GF-D8 (cell line): Measurements from ENCODE around the gene FAM83G.
"Not testable (repeated sequence)": the region's sequence is repeated elsewhere in the genome, so short reads cannot be mapped to it uniquely, and the experiment has no call there.

Experiments
- DNase-seq: peaks from one replicate; lab custom pipeline; 2025; lab: John Stamatoyannopoulos, UW

FAM83G gene

DNA sequence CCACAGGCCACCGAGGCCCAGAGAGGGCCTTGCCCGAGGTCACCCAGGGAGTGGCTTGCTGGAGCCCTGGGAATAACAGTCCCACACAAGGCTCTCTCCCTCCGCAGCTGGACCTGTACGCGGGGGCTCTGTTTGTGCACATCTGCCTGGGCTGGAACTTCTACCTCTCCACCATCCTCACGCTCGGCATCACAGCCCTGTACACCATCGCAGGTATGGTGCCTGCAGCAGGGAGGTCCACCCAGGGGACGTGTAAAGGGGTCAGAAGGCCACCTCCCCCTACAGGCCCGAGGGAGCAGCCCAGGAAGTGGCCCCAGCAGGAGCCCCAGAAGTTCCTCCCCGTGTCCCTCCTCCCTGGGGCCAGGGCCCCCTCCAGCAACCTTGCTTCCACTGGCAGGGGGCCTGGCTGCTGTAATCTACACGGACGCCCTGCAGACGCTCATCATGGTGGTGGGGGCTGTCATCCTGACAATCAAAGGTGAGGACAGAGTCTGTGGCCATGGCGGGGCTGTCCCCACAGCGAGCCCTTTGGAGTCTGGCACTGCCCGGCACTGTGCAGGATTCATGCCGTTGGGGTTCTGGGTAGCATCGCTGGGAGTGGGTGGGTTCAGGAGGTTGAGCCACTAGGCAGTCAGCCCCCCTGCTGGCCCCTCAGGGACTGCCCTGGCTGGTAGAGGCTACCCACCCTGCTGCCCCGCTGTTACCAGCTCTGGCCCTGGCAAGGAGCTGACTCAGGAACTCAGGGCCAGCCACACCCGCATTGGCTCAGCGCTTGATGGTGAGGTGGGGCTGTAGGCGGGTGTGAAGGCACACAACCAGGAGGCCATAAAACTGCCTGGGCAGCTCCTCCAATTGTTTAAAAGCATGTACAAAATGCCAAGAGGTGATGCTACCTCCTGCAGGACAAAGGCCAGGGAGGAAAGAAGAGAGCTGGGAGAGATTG lies 35.3 kb downstream of the FAM83G start:
- DNase-seq, result no peak

DNA sequence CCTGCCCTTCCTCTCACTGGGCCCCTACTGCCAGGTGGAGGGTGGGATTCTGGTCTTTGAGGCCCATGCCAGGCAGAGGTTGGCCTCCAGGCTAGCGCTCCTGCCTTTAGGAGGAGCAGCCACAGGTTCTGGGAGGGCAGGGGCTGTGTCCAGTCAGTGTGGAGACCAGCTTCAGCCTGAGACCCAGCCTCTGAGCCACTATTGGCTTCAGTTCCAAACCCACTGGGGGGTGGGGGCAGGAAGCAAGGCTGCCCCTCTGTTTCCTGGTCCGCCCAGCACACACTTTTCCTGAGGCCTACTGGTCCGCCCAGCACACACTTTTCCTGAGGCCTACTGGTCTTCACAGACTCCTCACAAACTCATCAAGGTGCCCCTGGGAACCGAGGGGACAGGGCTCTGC lies 36.2 kb downstream of the FAM83G start:
- no peak for DNase-seq

DNA sequence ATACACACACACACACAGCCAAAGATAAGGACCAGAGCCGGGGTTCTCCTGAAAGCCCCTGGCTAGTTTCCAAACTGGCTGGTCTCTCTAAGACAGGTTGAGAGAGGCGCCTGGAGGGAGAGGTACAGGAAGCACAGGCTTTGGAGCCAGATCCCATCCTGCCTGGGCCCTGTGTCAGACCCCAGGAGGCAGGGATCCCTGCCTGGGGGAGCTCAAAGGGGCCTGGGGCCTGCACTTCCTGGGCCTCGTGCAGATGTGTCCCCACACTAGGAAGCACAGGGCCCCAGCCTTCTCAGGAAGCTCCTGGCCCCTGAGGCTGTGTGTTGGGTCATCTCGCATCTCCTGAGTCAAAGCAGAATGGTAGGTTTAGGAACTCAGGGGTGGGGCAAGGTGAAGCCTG lies 36.6 kb downstream of the FAM83G start:
- DNase-seq, result no peak

DNA sequence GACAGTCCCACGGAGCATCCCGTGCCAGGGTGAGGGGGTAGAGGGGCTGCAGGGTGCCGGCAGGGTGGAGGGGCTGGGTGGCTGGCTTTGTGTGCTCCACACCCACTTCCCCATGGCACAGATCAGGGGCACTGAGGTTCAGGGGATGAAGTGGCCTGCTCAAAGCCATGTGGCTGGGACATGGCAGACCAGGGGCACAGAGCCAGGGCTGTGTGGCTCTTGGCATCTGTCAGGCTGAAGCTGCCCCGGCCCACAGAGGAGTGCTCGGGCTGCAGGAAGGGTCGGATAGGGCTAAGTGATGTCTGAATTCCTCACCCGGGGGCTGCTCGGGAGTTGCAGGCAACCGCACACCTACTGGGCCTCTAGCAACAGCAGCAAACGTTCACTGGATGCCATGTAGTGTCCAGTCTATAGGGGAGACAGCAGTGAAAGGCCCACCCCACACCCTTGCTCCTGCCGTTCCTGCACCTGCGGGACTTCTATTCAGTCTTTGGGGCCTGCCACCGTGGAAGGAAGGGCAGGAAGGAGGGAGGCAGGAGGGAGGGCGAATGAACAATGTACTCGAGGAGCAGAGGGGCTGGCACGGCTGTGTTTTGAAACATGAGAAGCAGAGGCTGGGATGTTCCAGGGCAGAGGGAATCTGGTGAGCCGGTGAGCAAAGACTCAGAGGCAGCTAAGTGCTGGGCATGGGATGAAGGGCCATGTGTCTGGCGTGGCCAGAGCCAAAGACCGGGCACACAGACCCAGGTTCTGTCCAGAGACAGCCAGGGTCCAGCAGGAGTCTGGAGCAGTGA lies 37.5 kb downstream of the FAM83G start:
- DNase-seq, result no peak

DNA sequence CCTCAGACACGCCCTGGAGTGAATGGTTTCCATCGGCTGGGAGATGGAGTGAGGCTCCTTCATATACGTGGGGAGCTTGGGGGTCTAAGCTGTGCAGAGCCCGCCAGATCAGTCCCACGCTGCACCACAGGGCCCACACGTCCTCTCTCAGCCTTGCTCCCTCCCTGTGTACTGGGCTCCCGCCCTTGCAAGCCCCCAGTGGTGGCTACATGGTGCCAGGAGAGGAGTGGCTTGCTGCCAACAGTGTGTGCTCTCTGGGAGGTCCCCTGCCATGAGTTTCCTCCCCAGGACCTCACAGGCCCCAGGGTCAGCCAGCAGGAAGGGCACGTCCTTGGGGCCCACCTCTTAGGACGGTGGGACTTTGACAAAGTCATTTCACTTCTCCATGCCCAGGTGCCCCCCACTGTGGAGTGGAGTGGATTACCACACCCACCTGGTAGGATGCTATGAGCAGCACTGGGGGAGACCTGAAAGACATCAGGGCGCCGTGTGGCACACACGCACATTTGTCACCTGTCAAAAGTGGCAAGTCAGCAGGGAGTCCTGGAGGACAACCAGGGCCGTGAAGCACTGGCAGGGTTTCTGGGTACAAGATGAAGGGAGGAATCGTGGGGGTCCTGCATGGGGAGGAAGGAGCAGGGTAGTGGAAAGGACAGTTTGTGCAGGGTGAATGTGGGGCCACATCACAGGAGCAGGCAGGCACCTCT lies 38.9 kb downstream of the FAM83G start:
- DNase-seq, result no peak

DNA sequence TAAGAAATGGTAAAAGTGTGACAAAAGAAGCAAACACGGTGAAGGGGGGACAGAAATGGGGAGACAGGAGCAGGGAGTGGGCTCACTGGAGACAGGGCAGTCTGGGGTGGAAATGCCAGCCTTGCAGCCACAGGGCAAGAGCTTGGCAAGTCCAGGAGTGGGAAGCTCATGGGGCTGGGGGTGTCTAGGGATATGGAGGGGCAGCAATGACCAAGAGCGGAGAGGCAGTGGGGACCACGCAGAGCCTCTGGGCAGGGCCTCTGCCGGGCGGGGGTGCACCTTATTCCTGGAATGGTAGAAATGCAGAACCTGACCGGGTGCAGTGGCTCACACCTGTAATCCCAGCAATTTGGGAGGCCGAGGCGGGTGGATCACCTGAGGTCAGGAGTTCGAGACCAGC lies 40.0 kb downstream of the FAM83G start:
- DNase-seq, result no peak

DNA sequence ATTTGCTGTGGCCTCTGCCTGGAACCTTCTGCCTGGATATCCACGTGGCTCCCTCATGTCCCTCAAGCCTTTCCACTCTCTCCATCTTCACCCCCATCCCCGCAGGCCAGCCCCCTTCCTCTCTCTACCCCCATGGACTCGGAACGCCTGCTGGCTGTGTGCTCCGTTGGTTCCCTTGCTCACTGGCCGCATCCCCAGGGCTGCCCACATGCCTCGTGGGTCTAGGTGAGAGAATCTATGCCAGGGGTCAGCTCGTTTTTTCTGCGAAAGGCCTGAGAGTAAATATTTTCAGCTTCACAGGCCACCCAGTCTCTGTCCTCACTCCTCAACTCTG lies 40.6 kb downstream of the FAM83G start:
- DNase-seq, result no peak

DNA sequence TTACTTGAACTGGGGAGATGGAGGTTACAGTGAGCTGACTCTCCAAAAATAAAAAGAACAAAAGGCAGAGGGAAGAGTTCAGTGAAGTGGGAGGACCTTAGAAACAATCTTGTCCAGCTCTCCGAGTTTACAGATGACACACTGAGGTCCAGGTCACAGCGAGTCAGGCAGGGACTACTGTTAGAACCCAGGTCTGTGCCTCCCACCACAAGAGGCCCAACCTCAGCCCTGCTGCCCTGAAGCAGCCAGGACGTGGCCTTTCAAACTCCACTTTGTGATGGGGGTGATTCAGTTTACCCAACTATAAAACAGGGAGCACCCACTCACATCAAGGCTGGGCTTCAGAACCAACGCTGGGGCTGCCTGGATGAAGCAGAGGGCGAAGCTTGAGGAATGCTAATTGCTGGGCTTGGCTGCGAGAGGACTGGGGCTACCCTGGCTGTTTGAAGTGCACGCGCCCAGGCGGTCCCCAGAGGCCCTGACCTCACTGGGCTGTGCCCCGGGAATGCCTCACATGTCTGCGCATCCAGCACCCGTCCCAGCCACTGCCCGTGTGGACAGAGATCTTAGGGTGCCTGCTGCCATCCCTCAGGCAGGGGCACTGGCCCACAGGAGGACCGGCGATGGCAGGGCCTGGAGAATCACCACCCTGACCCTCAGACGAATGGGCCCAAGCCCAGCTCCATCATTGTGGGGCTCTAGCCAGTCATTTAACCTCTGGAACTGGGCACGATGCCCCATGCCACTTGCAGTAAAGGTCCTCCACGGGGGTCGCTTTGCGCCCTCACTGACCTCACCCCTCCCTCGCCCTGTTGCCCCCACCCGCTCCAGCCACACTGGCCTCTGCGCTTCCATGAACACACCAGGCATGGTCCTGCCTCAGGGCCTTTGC lies 41.2 kb downstream of the FAM83G start:
- DNase-seq, result no peak

DNA sequence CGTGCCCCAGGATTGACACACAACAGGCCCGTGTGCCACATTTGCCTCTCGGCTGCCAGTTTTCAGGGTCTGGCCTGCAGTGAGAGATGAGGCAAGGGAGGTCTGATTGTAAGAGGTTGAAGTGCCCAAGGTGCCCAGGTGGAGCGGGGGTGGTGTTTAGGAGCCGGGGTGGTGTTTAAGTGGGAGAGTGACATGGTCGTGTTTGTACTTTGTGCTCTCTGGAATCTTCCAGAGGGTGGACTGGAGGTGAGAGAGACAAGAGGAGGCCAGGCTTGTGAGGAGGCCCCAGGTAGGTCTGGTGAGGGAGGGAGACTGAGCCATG lies 42.1 kb downstream of the FAM83G start:
- no peak for DNase-seq

DNA sequence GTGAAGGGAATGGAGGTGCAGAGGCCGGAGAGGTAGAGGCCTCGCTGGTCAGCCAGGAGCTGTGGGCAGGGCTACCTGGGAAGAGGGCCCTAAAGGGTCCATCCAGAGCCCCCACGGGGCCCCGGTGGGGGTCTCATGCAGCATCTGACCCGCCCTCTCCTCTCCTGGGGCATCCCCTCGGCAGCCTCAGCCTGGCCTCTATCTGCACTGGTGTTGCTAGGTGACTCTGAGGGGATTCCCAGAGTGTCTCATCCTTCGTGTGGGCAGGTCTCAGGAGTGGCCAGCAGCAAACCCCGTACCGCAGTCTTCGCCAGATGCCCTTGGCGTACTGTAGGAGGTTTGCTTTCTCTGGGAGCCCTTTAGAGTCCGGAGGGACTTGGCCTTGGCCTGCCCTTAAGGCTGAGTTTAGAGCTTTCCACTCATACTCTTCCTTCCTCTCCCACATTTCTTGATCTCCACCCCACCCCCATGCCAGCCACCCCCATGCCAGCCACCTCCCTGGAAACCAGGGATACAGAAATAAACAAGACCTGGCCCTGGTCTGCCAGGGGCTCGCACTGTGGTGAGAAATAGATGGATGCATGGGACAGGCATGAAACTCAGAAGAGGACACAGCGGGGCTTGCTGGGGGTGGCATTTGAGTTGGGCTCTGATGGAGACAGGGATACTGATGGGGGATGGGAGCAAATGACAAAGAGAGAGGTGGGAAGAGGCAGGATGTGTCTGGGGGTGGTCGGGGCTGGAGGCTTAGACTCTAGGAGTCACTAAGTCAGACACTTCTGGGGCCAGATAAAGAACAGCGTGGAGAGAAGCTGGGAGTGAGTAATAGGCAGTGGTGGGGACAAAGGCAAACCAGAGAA lies 42.7 kb downstream of the FAM83G start:
- no peak for DNase-seq

DNA sequence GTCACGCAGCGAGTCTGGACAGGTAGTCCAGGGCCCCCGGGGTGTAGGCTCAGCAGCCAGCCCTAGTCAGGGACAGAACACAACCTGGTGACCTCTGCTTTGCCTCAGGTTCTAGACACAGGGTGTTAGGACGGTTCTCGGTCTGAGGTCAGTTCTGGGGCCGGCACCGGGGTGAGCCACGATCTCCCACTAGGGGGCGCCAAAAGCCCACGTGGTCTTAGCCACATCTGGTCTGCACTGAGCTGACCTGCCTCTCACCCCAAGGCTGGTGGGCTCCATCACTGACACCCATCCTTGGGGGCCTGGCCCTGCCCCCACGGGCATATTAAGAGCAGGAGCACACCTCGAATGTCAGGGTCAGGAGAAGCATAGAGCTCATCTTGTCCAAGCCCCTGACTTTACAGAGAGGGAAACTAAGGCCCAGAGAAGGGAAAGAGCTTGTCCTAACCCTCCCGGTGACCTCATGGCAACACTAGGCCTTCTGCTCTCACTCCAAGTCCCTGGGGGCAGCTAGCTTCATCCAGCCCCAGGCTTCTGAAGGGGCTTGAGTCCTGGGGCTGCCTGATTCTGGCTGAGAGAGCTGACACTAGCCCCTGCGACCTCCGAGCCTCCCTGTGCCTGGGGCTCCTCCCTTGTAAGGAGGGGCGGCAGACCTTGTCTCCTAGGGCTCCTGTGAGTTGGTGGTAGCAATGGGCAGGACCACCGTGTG lies 43.6 kb downstream of the FAM83G start:
- no peak for DNase-seq

DNA sequence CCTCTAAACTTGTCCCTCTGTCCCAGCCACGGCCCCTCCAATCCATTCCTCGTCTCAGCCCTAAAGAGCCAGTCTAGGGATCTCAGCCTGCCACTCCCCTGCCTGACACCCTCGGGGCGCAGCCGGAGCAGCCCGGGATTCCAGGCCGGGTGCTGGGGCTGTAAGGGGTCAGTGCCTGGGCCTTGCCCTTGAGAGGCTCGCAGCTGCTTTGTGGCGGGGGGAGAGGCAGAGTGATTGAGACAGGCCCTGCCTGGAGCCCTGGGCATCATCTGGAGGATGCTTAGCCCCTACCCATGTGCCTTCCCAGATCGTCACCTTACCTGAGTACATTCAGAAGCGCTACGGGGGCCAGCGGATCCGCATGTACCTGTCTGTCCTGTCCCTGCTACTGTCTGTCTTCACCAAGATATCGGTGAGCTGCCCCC lies 44.3 kb downstream of the FAM83G start:
- no peak for DNase-seq

DNA sequence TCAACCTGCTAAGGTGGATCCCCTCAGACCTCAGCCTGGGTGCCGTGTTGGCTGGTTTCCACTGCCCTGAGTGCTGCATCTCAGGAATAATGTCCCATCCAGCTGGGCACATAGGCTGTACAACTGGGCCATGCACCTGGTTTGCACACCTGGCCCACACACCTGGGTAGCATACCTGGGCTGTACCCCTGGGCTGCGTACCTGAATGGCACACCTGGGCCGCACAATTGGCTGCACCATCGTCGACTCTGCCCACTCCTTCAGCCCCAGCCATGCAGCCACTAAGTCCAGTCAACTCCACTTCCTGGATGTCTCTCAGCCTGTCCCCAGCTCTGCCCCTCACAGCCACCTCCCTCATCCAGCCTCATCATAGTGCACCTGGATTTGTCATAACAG lies 44.7 kb downstream of the FAM83G start:
- DNase-seq, result no peak

DNA sequence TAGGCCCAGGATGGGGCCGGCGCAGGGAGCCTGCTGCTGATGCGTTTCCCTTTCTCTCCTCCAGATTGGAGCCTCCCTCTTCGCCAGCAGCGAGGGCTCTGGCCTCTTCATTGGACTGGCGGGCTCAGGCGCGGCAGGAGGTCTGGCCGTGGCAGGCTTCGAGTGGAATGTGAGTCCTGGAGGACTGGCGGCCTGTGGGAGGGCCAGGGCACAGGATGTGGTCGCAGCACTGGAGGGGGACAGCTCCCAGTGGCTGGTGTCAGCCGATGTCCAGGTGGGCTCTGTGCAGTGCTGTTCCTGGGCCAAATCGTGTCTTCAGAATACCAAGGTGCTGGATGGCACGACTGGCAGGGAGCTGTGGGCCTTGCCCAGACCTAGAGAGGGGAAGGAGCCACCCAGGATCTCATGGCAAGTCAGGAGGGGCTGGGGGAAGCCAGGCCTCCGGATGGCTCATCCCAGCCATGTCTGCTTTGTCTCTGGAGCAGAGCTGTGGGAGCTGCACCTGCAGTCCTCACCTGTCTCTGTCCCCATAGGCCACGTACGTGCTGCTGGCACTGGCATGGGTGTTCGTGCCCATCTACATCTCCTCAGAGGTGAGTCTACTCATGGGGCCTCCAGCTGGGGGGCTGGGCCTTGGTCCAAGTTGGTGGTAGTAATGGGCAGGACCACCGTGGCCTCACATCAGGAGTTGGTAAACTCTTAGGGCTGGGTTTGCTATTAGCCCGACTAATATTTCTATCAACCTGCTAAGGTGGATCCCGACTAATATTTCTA lies 45.3 kb downstream of the FAM83G start:
- no peak for DNase-seq

DNA sequence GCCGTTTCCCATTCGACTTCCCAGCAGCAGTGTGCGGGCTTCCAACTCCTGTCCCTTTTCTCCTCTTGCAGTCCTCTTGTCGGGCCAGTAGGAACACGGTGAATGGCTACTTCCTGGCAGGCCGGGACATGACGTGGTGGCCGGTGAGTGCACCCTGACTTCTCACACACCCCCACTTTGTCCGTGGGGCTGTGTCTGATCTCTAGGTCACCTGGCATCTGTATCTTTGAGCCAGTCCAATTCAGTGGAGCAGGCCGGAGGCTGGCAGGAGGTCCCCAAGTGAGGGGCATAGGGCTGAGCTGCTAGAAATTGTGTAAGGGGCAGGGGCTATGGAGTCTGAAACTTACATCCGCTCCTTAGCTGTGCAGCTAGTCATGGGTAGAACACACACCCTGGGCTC lies 46.0 kb downstream of the FAM83G start:
- DNase-seq, result no peak

DNA sequence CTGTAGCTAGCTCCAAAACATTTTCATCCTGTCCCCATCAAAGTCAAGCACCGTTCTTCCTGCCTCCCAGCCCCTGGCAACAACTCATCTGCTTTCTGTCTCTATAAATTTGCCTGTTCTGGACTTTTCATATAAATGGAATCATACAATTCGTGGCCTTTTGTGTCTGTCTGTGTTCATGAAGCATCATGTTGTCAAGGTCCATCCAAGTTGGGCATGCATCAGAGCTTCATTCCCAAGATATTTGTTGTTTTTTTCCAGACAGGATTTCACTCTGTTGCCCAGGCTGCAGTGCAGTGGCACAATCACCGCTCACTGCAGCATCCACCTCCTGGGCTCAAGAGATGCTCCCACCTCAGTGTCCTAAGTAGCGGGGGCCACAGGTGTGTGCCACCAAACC lies 46.7 kb downstream of the FAM83G start:
- no peak for DNase-seq

DNA sequence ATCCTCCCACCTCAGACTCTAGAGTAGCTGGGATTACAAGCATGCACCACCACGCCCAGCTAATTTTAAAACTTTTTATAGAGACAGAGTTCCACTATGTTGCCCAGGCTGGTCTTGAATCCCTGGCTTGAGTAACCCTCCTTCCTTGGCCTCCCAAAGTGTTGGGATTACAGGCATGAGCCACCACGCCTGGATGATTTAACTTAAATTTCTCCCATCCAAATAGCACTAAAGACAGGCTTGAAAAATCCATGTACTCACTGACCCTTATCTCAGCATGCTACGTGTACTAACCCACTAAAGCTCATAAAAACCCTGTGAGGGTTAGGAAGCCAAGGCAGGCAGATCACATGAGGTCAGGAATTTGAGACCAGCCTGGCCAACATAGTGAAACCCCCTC lies 48.0 kb downstream of the FAM83G start:
- no peak for DNase-seq

DNA sequence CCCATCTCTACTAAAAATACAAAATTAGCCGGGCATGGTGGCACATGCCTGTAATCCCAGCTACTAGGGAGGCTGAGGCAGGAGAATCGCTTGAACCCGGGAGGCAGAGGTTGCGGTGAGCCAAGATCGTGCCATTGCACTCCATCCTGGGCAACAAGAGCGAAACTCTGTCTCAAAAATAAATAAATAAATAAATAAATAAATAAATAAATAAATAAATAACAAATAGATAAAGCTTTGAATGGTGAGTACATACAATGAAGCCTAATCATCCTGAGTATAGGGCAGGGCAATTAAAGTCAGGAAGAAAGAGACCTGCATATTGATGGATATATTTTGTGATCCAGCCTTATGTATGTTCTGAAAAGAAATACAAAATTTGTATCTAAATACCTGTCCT lies 48.5 kb downstream of the FAM83G start:
- not testable (repeated sequence) for DNase-seq

DNA sequence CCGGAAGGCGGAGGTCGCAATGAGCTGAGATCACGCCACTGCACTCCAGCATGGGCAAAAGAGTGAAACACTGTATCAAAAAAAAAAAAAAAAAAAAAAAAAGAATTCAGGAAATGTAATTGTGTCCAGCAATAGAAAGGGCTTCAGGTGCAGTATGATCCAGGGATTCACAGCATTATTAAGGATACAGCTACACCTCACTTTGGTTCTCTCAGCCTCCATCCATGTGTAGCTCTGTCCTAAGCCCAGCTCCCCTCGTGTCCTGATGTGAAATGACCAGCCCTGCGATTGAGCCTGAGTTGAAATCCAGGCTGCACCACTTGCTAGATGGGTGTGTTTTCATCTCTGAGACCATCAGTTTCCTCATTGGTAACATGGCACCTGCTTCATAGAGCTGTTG lies 49.6 kb downstream of the FAM83G start:
- no peak for DNase-seq
